ENCODE results near the gene MUSTN1. TPM values are rescaled to one million over a fixed set of nuclear protein-coding genes. Genes with fewer than 3 reads are reported as not detected.

The MUSTN1 gene
- total and polyA plus RNA-seq, 2 of the 13 experiments (the other 11 are each of a cell fraction or from before 2014, with no cell fraction given), result 0.84 to 1.4 TPM

- no peak for TF ChIP-seq PRDM15 (CRISPR knock-in tag; IDR thresholded peaks at IDR 0.05)
- TF ChIP-seq ZNF616 (CRISPR knock-in tag; IDR thresholded peaks at IDR 0.05; ENCODE audit: low read depth), result no peak
- TF ChIP-seq ZNF142 (CRISPR knock-in tag; IDR thresholded peaks at IDR 0.05), result no peak
- no peak for TF ChIP-seq ZFP62 (CRISPR knock-in tag; IDR thresholded peaks at IDR 0.05)
- peak; percentile 32; the same call in 1 of the 2 replicates for TF ChIP-seq KMT2B (CRISPR knock-in tag; IDR thresholded peaks at IDR 0.05)
- no peak for TF ChIP-seq ATF1 (CRISPR knock-in tag; IDR thresholded peaks at IDR 0.05)
- no peak for TF ChIP-seq MEIS1 (CRISPR knock-in tag; IDR thresholded peaks at IDR 0.05; ENCODE audit: borderline replicate concordance)
- TF ChIP-seq ZFP90 (CRISPR knock-in tag; IDR thresholded peaks at IDR 0.05; ENCODE audit: borderline replicate concordance), result no peak
- TF ChIP-seq ZNF503 (CRISPR knock-in tag; IDR thresholded peaks at IDR 0.05), result no peak; the same call in 1 of the 2 replicates
- TF ChIP-seq PHF5A (CRISPR knock-in tag; IDR thresholded peaks at IDR 0.05; ENCODE audit: low read depth, unreplicated experiment), result peak; percentile 86
- no peak for TF ChIP-seq MTF1 (CRISPR knock-in tag; IDR thresholded peaks at IDR 0.05)
- TF ChIP-seq, protein P1, sequence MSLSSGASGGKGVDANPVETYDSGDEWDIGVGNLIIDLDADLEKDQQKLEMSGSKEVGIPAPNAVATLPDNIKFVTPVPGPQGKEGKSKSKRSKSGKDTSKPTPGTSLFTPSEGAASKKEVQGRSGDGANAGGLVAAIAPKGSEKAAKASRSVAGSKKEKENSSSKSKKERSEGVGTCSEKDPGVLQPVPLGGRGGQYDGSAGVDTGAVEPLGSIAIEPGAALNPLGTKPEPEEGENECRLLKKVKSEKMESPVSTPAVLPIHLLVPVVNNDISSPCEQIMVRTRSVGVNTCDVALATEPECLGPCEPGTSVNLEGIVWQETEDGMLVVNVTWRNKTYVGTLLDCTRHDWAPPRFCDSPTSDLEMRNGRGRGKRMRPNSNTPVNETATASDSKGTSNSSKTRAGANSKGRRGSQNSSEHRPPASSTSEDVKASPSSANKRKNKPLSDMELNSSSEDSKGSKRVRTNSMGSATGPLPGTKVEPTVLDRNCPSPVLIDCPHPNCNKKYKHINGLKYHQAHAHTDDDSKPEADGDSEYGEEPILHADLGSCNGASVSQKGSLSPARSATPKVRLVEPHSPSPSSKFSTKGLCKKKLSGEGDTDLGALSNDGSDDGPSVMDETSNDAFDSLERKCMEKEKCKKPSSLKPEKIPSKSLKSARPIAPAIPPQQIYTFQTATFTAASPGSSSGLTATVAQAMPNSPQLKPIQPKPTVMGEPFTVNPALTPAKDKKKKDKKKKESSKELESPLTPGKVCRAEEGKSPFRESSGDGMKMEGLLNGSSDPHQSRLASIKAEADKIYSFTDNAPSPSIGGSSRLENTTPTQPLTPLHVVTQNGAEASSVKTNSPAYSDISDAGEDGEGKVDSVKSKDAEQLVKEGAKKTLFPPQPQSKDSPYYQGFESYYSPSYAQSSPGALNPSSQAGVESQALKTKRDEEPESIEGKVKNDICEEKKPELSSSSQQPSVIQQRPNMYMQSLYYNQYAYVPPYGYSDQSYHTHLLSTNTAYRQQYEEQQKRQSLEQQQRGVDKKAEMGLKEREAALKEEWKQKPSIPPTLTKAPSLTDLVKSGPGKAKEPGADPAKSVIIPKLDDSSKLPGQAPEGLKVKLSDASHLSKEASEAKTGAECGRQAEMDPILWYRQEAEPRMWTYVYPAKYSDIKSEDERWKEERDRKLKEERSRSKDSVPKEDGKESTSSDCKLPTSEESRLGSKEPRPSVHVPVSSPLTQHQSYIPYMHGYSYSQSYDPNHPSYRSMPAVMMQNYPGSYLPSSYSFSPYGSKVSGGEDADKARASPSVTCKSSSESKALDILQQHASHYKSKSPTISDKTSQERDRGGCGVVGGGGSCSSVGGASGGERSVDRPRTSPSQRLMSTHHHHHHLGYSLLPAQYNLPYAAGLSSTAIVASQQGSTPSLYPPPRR (CRISPR knock-in tag; IDR thresholded peaks at IDR 0.05; ENCODE audit: borderline replicate concordance), result peak; percentile 82; the same call in 1 of the 2 replicates
- TF ChIP-seq ZNF678 (CRISPR knock-in tag; IDR thresholded peaks at IDR 0.05), result no peak
These were observed 39.4 kb downstream of the MUSTN1 start (continued) for GRCh38 chr3:52795298-52795900.
